Hair follicle dermal papilla cell (primary cell): ENCODE results near the gene FARSA. TPM values are rescaled to one million over a fixed set of nuclear protein-coding genes. Genes with fewer than 3 reads are reported as not detected.

Experiments
- small RNA-seq: library from RNA; depleted of rRNA; stranded (forward); fragments of <200 nt; gene quantifications from one replicate; pipeline ENCODE3, GENCODE V24; 2012
- total RNA-seq: library from RNA; depleted of rRNA; stranded (reverse); fragments of >200 nt; gene quantifications from 2 replicates; pipeline ENCODE4 v1.2.3, GENCODE V29; 2012

Gene FARSA
- 44.5 and 46.8 TPM in 2 replicates for total RNA-seq

GRCh38 chr19:12933287-12934072 is at the start of gene FARSA:
TSS of gene FARSA (minus strand) at chr19:12933711. CDS start at chr19:12933696, 15 bp downstream.

GRCh38 chr19:12969292-12969988 is 35.9 kb upstream of the FARSA start, which contains the start of gene DAND5:
TSS of gene DAND5 (plus strand) at chr19:12969576. CDS start at chr19:12969661, 85 bp downstream.

GRCh38 chr19:12956446-12957388 is 23.2 kb upstream of the FARSA start, which contains the start of gene GADD45GIP1:
TSS of gene GADD45GIP1 (minus strand) at chr19:12957223. CDS start at chr19:12957212, 11 bp downstream.

GRCh38 chr19:12945479-12946091 is 12.1 kb upstream of the FARSA start, which contains the start of gene RAD23A:
TSS of gene RAD23A (plus strand) at chr19:12945862. CDS start at chr19:12945949, 87 bp downstream.

GRCh38 chr19:12937927-12938778 is 4.6 kb upstream of the FARSA start, which contains the start of gene CALR:
TSS of gene CALR (plus strand) at chr19:12938609. CDS start at chr19:12938680, 71 bp downstream.

GRCh38 chr19:12890787-12891552 is 42.5 kb downstream of the FARSA start, which contains the start of gene GCDH:
TSS of gene GCDH (plus strand) at chr19:12891160. CDS start at chr19:12891305, 145 bp downstream.

DNA sequence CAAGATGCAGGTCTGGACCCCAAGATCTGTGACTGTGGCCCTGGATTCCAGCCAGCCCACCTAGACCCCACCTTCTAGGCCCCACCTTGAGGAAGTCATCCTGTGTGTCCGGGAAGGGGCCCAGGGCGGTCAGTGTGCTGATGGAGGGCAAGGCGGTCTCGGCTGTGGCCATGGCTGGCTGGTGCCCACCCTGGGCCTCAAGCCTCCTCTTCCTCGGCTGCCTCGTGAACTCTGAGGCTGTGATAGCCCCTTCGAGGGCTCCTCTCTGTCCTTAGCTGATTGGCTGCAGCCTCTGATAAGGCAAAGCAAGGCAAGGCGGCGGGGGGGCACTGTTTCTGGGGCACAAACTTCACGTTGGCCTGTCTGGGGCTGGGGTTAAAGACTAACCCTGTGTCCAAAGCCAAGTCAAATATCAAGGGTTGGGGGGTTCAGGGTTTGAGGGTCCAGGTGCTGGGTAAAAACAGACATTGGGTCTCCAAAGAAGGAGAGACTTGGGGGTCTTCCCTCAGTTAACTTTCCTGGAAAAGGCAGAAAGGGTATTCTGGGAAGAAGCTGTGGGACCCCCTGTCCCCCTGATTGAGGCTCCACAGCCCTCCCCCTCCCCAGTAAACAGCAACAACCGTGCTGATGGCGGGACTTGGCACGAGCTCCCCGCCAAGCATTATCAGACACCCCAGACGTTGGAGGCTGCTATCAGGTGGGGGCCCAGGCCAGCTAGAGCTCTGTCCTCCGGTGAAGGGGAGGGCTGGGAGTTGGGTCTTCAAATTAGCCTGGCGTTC is 46.4 kb downstream of the FARSA start, which contains the start of gene KLF1:
KLF1 (minus strand) TSS at position 233 of the 779 bp plus-strand sequence; CDS start at position 172, 61 bp downstream.

GRCh38 chr19:12881172-12881808 is 52.2 kb downstream of the FARSA start, which contains the start of gene DNASE2:
TSS of gene DNASE2 (minus strand) at chr19:12881449. CDS start at chr19:12881375, 74 bp downstream.

Small RNA genes lying within 50 kb of the gene (small RNA-seq; reads per million reads assigned to genes)
- gene MIR5695 (not detected), gene MIR6515 (2.6 reads per million, percentile 57 among the genes with 10 or more reads in this experiment)

Other genes starting within 250 kb of the FARSA start
- not detected in 2 replicates for gene GNG14, start 245.7 kb downstream of the FARSA start, total RNA-seq
- gene FBXW9, start 237.1 kb downstream of the FARSA start, total RNA-seq = 10.4 and 12.3 TPM in 2 replicates
- gene TNPO2, start 209.8 kb downstream of the FARSA start, total RNA-seq = 51.8 and 60.7 TPM in 2 replicates
- gene TRIR, start 199.0 kb downstream of the FARSA start, total RNA-seq = 90.7 and 109 TPM in 2 replicates
- 74.2 and 91.0 TPM in 2 replicates for gene GET3, start 196.2 kb downstream of the FARSA start, total RNA-seq
- gene BEST2, start 181.9 kb downstream of the FARSA start, total RNA-seq = not detected in 2 replicates
- 18.3 and 18.8 TPM in 2 replicates for gene HOOK2, start 158.2 kb downstream of the FARSA start, total RNA-seq
- 175 and 240 TPM in 2 replicates for gene JUNB, start 142.2 kb downstream of the FARSA start, total RNA-seq
- gene PRDX2, start 131.9 kb downstream of the FARSA start, total RNA-seq = 140 TPM in 2 replicates
- gene THSD8, start 131.6 kb downstream of the FARSA start, total RNA-seq = not detected in 2 replicates
- 3.7 and 6.2 TPM in 2 replicates for gene RNASEH2A, start 127.1 kb downstream of the FARSA start, total RNA-seq
- gene RTBDN, start 99.1 kb downstream of the FARSA start, total RNA-seq = not detected in 2 replicates
- gene MAST1, start 95.2 kb downstream of the FARSA start, total RNA-seq = 0.16 and 0.36 TPM in 2 replicates
- 32.3 and 33.5 TPM in 2 replicates for gene DNASE2, start 52.3 kb downstream of the FARSA start, total RNA-seq
- not detected in 2 replicates for gene KLF1, start 46.5 kb downstream of the FARSA start, total RNA-seq
- gene GCDH, start 42.6 kb downstream of the FARSA start, total RNA-seq = 28.9 and 41.5 TPM in 2 replicates
- gene SYCE2, start 14.4 kb downstream of the FARSA start, total RNA-seq = 0.24 TPM in 1 of 2 replicates, not detected in the other
- 2,301 and 2,540 TPM in 2 replicates for gene CALR, start 4.9 kb upstream of the FARSA start, total RNA-seq
- 94.6 and 95.3 TPM in 2 replicates for gene RAD23A, start 12.2 kb upstream of the FARSA start, total RNA-seq
- 12.0 and 17.6 TPM in 2 replicates for gene GADD45GIP1, start 23.5 kb upstream of the FARSA start, total RNA-seq
- 0.65 and 0.85 TPM in 2 replicates for gene DAND5, start 35.9 kb upstream of the FARSA start, total RNA-seq
- gene NFIX, start 61.8 kb upstream of the FARSA start, total RNA-seq = 135 and 155 TPM in 2 replicates
- 0.36 and 0.81 TPM in 2 replicates for gene LYL1, start 169.1 kb upstream of the FARSA start, total RNA-seq
- gene TRMT1, start 183.0 kb upstream of the FARSA start, total RNA-seq = 28.2 and 30.0 TPM in 2 replicates
- gene NACC1, start 184.6 kb upstream of the FARSA start, total RNA-seq = 56.5 and 75.8 TPM in 2 replicates
- gene STX10, start 216.7 kb upstream of the FARSA start, total RNA-seq = 49.5 and 58.2 TPM in 2 replicates
- gene IER2, start 216.7 kb upstream of the FARSA start, total RNA-seq = 32.1 and 36.2 TPM in 2 replicates